K562 (cell line): ENCODE measurements around the gene PRSS53. TPM values are rescaled to one million over a fixed set of nuclear protein-coding genes. Genes with fewer than 3 reads are reported as not detected.

Source experiments
- FIP1L1 ChIP-seq: fragments of 200-400 bp; formaldehyde crosslinking; IDR thresholded peaks from 2 replicates; pipeline ENCODE4 v1.6.1; 2018; ENCODE audit warnings: mild to moderate bottlenecking, low read depth, low read length; ENCODE audit not compliant: poor library complexity, severe bottlenecking
- FOXP1 ChIP-seq: sonication (generic); formaldehyde crosslinking; IDR thresholded peaks from 2 replicates; pipeline ENCODE4 v1.8.0; 2022; ENCODE audit warnings: mild to moderate bottlenecking, missing genetic modification reagents
- HNRNPL ChIP-seq: fragments of 200-400 bp; formaldehyde crosslinking; IDR thresholded peaks from 2 replicates; pipeline ENCODE4 v1.6.1; 2017; ENCODE audit warnings: low read depth, mild to moderate bottlenecking, low read length
- MBD2 ChIP-seq: sonication (generic); IDR thresholded peaks from 2 replicates; pipeline ENCODE4 v1.6.1; 2016; ENCODE audit warnings: low read depth, borderline replicate concordance
- NBN ChIP-seq: fragments of 450-650 bp; IDR thresholded peaks from 2 replicates; pipeline ENCODE4 v1.6.1; 2016; ENCODE audit warnings: low read depth, mild to moderate bottlenecking
- NCOA4 ChIP-seq: fragments of 450-650 bp; IDR thresholded peaks from 2 replicates; pipeline ENCODE4 v1.6.1; 2018; ENCODE audit warnings: mild to moderate bottlenecking; ENCODE audit not compliant: partially characterized antibody
- NR2C2 ChIP-seq, 2 experiments: fragments of 200-800 bp in 1 of 2; sonication (Bioruptor generic) in 1 of 2; sonication (generic) in 1 of 2; formaldehyde crosslinking in 1 of 2; IDR thresholded peaks; 2 replicates each; pipeline versions ENCODE4 v1.6.1 to v1.8.0; 2016 to 2022; ENCODE audit warnings: mild to moderate bottlenecking in 1 of 2, missing compliant biosample characterization in 1 of 2, missing genetic modification characterization in 1 of 2, missing genetic modification reagents in 1 of 2
- RBM17 ChIP-seq: fragments of 200-400 bp; formaldehyde crosslinking; IDR thresholded peaks from 2 replicates; pipeline ENCODE4 v1.6.1; 2017; ENCODE audit warnings: low read depth, mild to moderate bottlenecking, low read length, borderline replicate concordance
- SIN3A ChIP-seq, 2 experiments: fragments of 150-350 bp in 1 of 2; IDR thresholded peaks; 2 replicates each; pipeline ENCODE4 v1.6.1; 2011 to 2016; ENCODE audit warnings: borderline replicate concordance in 2 of 2, low read depth in 2 of 2, low read length in 2 of 2, mild to moderate bottlenecking in 2 of 2, moderate library complexity in 2 of 2; ENCODE audit not compliant: control insufficient read depth in 1 of 2
- SNRNP70 ChIP-seq: fragments of 200-400 bp; formaldehyde crosslinking; optimal IDR thresholded peaks from 2 replicates; pipeline ENCODE3; 2017; ENCODE audit warnings: low read depth, low read length
- TAF7 ChIP-seq: fragments of 450-650 bp; IDR thresholded peaks from 2 replicates; pipeline ENCODE4 v1.6.1; 2016; ENCODE audit warnings: missing genetic modification characterization, missing compliant biosample characterization
- ZFX ChIP-seq: sonication (generic); formaldehyde crosslinking; IDR thresholded peaks from 2 replicates; pipeline ENCODE4 v1.8.0; 2022; ENCODE audit warnings: mild to moderate bottlenecking, missing genetic modification reagents, moderate library complexity
- ZNF12 ChIP-seq: sonication (generic); formaldehyde crosslinking; IDR thresholded peaks from 2 replicates; pipeline ENCODE4 v1.4.0; 2020; ENCODE audit warnings: mild to moderate bottlenecking, missing genetic modification reagents
- polyA plus RNA-seq, 8 experiments: library from polyadenylated mRNA; depleted of rRNA in 4 of 8; stranded (reverse) in 5 of 8; unstranded in 3 of 8; fragments of >200 nt; fragmentation: Nextera tagmentation in 2 of 8; fragmentation: Illumina TruSeq in 1 of 8; extraction: Ambion mirVana in 2 of 8; extraction: Trizol in 1 of 8; gene quantifications; 2 replicates each; pipeline versions ENCODE4 v1.2.1 to v1.2.3, GENCODE V29; 2011 to 2014; ENCODE audit warnings: inconsistent platforms in 1 of 8, missing spikeins in 1 of 8
- total RNA-seq, 7 experiments: library from RNA; depleted of rRNA in 6 of 7; stranded (reverse); fragments of >200 nt in 6 of 7; fragmentation: Illumina TruSeq in 2 of 7; extraction: Trizol in 2 of 7; gene quantifications; 2 replicates each; pipeline versions ENCODE4 v1.2.1 to v1.2.3, GENCODE V29; 2011 to 2021; ENCODE audit warnings: low replicate concordance in 1 of 7
- TF ChIP-seq, protein P1 (sequence below): fragments of 250-450 bp; sonication (Bioruptor Pico); IDR thresholded peaks from 2 replicates; pipeline ENCODE4 v1.9.0; 2021; ENCODE audit warnings: mild to moderate bottlenecking, inconsistent platforms
- TF ChIP-seq, protein P2 (sequence below): sonication (generic); formaldehyde crosslinking; IDR thresholded peaks from 2 replicates; pipeline ENCODE4 v1.8.0; 2022; ENCODE audit warnings: missing genetic modification reagents, mild to moderate bottlenecking, moderate library complexity, borderline replicate concordance
- TF ChIP-seq, protein P3 (sequence below): fragments of 450-650 bp; IDR thresholded peaks from 2 replicates; pipeline ENCODE4 v1.6.1; 2018; ENCODE audit not compliant: partially characterized antibody
- TF ChIP-seq, protein P4 (sequence below), 2 experiments: IDR thresholded peaks; 2 replicates each; pipeline ENCODE4 v1.6.1; 2011; ENCODE audit warnings: borderline replicate concordance in 1 of 2, control low read depth in 1 of 2, low read depth in 1 of 2, low read length in 1 of 2, mild to moderate bottlenecking in 1 of 2, mixed read lengths in 1 of 2, moderate library complexity in 1 of 2; ENCODE audit not compliant: insufficient read depth in 1 of 2, insufficient read length in 1 of 2, poor library complexity in 1 of 2, severe bottlenecking in 1 of 2; ENCODE audit errors: extremely low read depth in 1 of 2

PRSS53 gene
- total and polyA plus RNA-seq, 9 of the 15 experiments (the other 6 are each of a cell fraction or from before 2014, with no cell fraction given) = 0.40 to 1.9 (median 0.78) TPM; not detected in 2

DNA sequence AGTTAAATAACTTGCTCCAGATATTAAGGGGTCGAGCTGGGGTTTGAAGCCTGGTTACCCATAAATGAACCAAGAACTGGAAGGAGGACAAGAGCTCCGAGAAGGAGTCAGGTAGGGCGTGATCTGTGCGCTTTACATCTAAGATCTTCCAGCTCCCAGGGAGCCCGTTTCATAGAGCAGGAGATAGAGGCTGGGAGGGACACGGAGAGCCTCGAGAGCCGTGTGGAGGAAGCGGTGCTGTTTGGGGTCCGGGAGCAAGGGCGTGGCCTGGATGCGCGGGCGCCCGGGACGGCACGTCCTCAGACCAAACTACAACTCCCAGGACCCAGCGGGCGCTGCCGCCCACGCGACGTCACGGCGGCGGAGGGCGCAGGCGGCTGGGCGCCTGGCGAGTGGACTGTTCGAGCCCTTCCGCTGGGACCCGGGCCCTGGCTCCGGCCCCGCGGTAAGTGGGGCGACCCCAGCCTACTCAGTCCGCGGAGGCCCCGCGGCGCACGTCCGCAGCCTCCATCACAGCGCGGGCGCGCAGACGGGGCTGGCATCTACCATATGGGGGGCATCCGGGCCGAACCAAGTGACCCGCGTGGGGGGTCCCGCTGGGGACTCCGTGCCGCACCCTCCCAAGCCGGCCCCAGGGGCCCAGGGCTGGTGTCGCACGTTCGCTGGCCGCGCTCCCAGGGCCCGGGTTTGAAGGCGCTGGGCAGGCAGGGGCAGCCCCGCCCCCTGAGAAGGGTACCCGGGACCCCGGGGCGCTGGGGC, 19.5 kb upstream of the PRSS53 start, which contains the start of gene BCKDK (continued):
- TF ChIP-seq ZNF12 (0 out of 2 replicates have a peak, but pooled peaks have one; percentile 22), NR2C2 (CRISPR knock-in tag; IDR thresholded peaks at IDR 0.05) (peak; percentile 33; the same call in 1 of the 2 replicates), NR2C2 (tag; IDR thresholded peaks at IDR 0.05) (peak; percentile 79), ZFX (peak; percentile 82), FOXP1 (CRISPR knock-in tag) (0 out of 2 replicates have a peak, but pooled peaks have one; percentile 59), MBD2 (peak; percentile 51; the same call in 1 of the 2 replicates), FIP1L1 (peak; percentile 78), RBM17 (no peak), NCOA4 (no peak), SNRNP70 (no peak), TAF7 (tag) (no peak), SIN3A (IDR thresholded peaks at IDR 0.05; ENCODE audit: borderline replicate concordance in 2 of 2, control insufficient read depth in 1 of 2, low read depth in 2 of 2, low read length in 2 of 2) (peak; percentile 47 to 48; a peak in 1 of 4 replicates), HNRNPL (peak; percentile 88), NBN (no peak)
- TF ChIP-seq, protein P1, sequence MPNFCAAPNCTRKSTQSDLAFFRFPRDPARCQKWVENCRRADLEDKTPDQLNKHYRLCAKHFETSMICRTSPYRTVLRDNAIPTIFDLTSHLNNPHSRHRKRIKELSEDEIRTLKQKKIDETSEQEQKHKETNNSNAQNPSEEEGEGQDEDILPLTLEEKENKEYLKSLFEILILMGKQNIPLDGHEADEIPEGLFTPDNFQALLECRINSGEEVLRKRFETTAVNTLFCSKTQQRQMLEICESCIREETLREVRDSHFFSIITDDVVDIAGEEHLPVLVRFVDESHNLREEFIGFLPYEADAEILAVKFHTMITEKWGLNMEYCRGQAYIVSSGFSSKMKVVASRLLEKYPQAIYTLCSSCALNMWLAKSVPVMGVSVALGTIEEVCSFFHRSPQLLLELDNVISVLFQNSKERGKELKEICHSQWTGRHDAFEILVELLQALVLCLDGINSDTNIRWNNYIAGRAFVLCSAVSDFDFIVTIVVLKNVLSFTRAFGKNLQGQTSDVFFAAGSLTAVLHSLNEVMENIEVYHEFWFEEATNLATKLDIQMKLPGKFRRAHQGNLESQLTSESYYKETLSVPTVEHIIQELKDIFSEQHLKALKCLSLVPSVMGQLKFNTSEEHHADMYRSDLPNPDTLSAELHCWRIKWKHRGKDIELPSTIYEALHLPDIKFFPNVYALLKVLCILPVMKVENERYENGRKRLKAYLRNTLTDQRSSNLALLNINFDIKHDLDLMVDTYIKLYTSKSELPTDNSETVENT = peak; percentile 81
- TF ChIP-seq, protein P2, sequence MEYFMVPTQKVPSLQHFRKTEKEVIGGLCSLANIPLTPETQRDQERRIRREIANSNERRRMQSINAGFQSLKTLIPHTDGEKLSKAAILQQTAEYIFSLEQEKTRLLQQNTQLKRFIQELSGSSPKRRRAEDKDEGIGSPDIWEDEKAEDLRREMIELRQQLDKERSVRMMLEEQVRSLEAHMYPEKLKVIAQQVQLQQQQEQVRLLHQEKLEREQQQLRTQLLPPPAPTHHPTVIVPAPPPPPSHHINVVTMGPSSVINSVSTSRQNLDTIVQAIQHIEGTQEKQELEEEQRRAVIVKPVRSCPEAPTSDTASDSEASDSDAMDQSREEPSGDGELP (CRISPR knock-in tag) = peak; percentile 79
- TF ChIP-seq, protein P3, sequence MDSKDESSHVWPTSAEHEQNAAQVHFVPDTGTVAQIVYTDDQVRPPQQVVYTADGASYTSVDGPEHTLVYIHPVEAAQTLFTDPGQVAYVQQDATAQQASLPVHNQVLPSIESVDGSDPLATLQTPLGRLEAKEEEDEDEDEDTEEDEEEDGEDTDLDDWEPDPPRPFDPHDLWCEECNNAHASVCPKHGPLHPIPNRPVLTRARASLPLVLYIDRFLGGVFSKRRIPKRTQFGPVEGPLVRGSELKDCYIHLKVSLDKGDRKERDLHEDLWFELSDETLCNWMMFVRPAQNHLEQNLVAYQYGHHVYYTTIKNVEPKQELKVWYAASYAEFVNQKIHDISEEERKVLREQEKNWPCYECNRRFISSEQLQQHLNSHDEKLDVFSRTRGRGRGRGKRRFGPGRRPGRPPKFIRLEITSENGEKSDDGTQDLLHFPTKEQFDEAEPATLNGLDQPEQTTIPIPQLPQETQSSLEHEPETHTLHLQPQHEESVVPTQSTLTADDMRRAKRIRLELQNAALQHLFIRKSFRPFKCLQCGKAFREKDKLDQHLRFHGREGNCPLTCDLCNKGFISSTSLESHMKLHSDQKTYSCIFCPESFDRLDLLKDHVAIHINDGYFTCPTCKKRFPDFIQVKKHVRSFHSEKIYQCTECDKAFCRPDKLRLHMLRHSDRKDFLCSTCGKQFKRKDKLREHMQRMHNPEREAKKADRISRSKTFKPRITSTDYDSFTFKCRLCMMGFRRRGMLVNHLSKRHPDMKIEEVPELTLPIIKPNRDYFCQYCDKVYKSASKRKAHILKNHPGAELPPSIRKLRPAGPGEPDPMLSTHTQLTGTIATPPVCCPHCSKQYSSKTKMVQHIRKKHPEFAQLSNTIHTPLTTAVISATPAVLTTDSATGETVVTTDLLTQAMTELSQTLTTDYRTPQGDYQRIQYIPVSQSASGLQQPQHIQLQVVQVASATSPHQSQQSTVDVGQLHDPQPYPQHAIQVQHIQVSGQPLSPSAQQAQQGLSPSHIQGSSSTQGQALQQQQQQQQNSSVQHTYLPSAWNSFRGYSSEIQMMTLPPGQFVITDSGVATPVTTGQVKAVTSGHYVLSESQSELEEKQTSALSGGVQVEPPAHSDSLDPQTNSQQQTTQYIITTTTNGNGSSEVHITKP = peak; percentile 96
- TF ChIP-seq, protein P4, sequence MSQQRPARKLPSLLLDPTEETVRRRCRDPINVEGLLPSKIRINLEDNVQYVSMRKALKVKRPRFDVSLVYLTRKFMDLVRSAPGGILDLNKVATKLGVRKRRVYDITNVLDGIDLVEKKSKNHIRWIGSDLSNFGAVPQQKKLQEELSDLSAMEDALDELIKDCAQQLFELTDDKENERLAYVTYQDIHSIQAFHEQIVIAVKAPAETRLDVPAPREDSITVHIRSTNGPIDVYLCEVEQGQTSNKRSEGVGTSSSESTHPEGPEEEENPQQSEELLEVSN (IDR thresholded peaks at IDR 0.05; ENCODE audit: borderline replicate concordance in 1 of 2, extremely low read depth in 1 of 2, insufficient read depth in 1 of 2, insufficient read length in 1 of 2, low read depth in 1 of 2, low read length in 1 of 2, poor library complexity in 1 of 2, severe bottlenecking in 1 of 2) = peak; percentile 42 to 56
